SK-N-SH treated with all-trans-retinoic acid at 6 μM for 48 hours (cell line): Measurements from ENCODE around the gene RBM47.

Source experiments
- ATAC-seq: fragments of 200-7000 bp; cut with Tn5 transposase; 3 replicates; pipeline ENCODE4 v1.9.1; 2020; ENCODE audit warnings: mild to moderate bottlenecking, moderate library complexity
- ARNTL ChIP-seq: fragments of 450-650 bp; formaldehyde crosslinking; IDR thresholded peaks from 2 replicates; pipeline ENCODE4 v1.5.0; 2020; ENCODE audit warnings: low read depth, mild to moderate bottlenecking, moderate library complexity, borderline replicate concordance
- BACH2 ChIP-seq: fragments of 250-450 bp; sonication (Bioruptor Pico); IDR thresholded peaks from 2 replicates; pipeline ENCODE4 v1.9.0; 2021; ENCODE audit warnings: mild to moderate bottlenecking, borderline replicate concordance
- CSDC2 ChIP-seq: fragments of 250-450 bp; sonication (Bioruptor Pico); IDR thresholded peaks from 2 replicates; pipeline ENCODE4 v1.5.0; 2020; ENCODE audit warnings: mild to moderate bottlenecking, moderate library complexity
- ESRRG ChIP-seq: fragments of 250-450 bp; sonication (Bioruptor Pico); IDR thresholded peaks from 2 replicates; pipeline ENCODE4 v1.6.1; 2021; ENCODE audit warnings: mild to moderate bottlenecking
- GLIS3 ChIP-seq: fragments of 250-450 bp; sonication (Bioruptor Pico); IDR thresholded peaks from 2 replicates; pipeline ENCODE4 v1.5.0; 2020; ENCODE audit warnings: mild to moderate bottlenecking, moderate library complexity
- ISL1 ChIP-seq: fragments of 250-450 bp; sonication (Bioruptor Pico); IDR thresholded peaks from 2 replicates; pipeline ENCODE4 v2.1.2; 2022; ENCODE audit warnings: mild to moderate bottlenecking, moderate library complexity
- OSR1 ChIP-seq: fragments of 250-450 bp; sonication (Bioruptor Pico); IDR thresholded peaks from 2 replicates; pipeline ENCODE4 v1.8.0; 2022; ENCODE audit warnings: moderate library complexity, mild to moderate bottlenecking, inconsistent platforms
- PPARA ChIP-seq: fragments of 250-450 bp; sonication (Bioruptor Pico); IDR thresholded peaks from 2 replicates; pipeline ENCODE4 v1.5.0; 2020; ENCODE audit warnings: mild to moderate bottlenecking, borderline replicate concordance
- RARB ChIP-seq: fragments of 250-450 bp; sonication (Bioruptor Pico); IDR thresholded peaks from 2 replicates; pipeline ENCODE4 v1.8.0; 2021; ENCODE audit warnings: mild to moderate bottlenecking, moderate library complexity
- SNAI2 ChIP-seq: fragments of 250-450 bp; sonication (Bioruptor Pico); IDR thresholded peaks from 2 replicates; pipeline ENCODE4 v1.5.0; 2020; ENCODE audit warnings: mild to moderate bottlenecking, moderate library complexity
- TCF4 ChIP-seq: fragments of 250-450 bp; sonication (Bioruptor Pico); IDR thresholded peaks from 2 replicates; pipeline ENCODE4 v1.8.0; 2021; ENCODE audit warnings: mild to moderate bottlenecking, moderate library complexity, borderline replicate concordance
- TOX ChIP-seq: fragments of 250-450 bp; sonication (Bioruptor Pico); IDR thresholded peaks from 2 replicates; pipeline ENCODE4 v1.8.0; 2021; ENCODE audit warnings: mild to moderate bottlenecking, moderate library complexity, borderline replicate concordance
- ZC3H10 ChIP-seq: fragments of 250-450 bp; sonication (Bioruptor Pico); IDR thresholded peaks from 2 replicates; pipeline ENCODE4 v1.5.1; 2021; ENCODE audit warnings: mild to moderate bottlenecking, moderate library complexity
- ZFP3 ChIP-seq: fragments of 250-450 bp; sonication (Bioruptor Pico); IDR thresholded peaks from 2 replicates; pipeline ENCODE4 v1.5.0; 2020; ENCODE audit warnings: mild to moderate bottlenecking, moderate library complexity
- ZNF565 ChIP-seq: fragments of 450-650 bp; formaldehyde crosslinking; conservative IDR thresholded peaks from 2 replicates; pipeline ENCODE4 v1.5.0; 2020; ENCODE audit warnings: low read depth, mild to moderate bottlenecking, moderate library complexity
- ZNF70 ChIP-seq: fragments of 450-650 bp; formaldehyde crosslinking; IDR thresholded peaks from 2 replicates; pipeline ENCODE4 v1.5.0; 2020; ENCODE audit warnings: mild to moderate bottlenecking, moderate library complexity
- ZNF8 ChIP-seq: fragments of 450-650 bp; formaldehyde crosslinking; IDR thresholded peaks from 2 replicates; pipeline ENCODE4 v1.5.0; 2020; ENCODE audit warnings: mild to moderate bottlenecking, moderate library complexity
- TF ChIP-seq, protein P1 (sequence below): fragments of 250-450 bp; sonication (Bioruptor Pico); IDR thresholded peaks from 2 replicates; pipeline ENCODE4 v1.5.1; 2020; ENCODE audit warnings: low read depth, mild to moderate bottlenecking, moderate library complexity
- TF ChIP-seq, protein P2 (sequence below): fragments of 250-450 bp; sonication (Bioruptor Pico); IDR thresholded peaks from 2 replicates; pipeline ENCODE4 v1.8.0; 2020; ENCODE audit warnings: mild to moderate bottlenecking, moderate library complexity, borderline replicate concordance
- TF ChIP-seq, protein P3 (sequence below): fragments of 250-450 bp; sonication (Bioruptor Pico); IDR thresholded peaks from 2 replicates; pipeline ENCODE4 v1.8.0; 2021; ENCODE audit warnings: low read depth, mild to moderate bottlenecking, moderate library complexity, borderline replicate concordance
- TF ChIP-seq, protein P4 (sequence below): fragments of 250-450 bp; sonication (Bioruptor Pico); IDR thresholded peaks from 2 replicates; pipeline ENCODE4 v1.5.0; 2020; ENCODE audit warnings: mild to moderate bottlenecking, moderate library complexity

Gene RBM47

DNA sequence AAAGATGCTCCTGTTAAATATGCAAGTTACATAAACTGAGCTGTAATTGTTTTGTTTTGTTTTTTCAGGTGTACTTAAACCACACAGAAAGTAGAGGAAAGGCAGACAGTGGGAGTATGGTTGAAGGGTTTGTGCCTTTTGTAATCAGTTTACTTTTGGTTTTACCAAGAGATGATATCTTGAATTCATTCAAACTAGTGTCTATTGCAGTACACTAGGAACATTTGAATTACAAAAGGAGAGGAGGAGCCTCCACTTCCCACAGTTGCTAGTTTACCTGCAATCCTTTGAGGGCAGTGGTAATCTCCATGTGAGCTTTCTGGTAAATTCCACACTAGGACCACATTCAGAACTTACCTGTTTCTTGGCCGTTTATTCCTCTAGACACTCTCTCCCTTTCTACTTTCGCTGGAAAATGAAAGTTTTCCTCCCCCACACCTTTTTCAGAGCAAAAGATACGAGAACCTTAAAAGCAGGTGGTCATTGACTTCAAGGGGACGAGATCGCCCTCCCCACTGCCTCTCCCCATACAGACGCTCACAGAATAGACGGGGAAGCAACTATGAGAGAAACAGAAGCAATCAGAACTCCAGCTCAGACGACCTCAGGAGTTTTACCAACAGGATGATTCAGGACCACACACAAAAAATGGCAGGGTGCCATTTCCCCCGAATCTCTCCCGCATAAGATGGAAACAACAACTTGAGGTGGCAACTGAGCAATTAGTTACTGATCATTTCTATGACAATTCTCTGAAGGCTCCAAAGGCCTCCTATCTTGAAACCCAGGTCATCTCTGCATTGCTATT, 3.3 kb downstream of the RBM47 start:
- TF ChIP-seq CSDC2 (CRISPR knock-in tag) = no peak
- no peak for TF ChIP-seq ISL1
- no peak for TF ChIP-seq SNAI2
- TF ChIP-seq, protein P1, sequence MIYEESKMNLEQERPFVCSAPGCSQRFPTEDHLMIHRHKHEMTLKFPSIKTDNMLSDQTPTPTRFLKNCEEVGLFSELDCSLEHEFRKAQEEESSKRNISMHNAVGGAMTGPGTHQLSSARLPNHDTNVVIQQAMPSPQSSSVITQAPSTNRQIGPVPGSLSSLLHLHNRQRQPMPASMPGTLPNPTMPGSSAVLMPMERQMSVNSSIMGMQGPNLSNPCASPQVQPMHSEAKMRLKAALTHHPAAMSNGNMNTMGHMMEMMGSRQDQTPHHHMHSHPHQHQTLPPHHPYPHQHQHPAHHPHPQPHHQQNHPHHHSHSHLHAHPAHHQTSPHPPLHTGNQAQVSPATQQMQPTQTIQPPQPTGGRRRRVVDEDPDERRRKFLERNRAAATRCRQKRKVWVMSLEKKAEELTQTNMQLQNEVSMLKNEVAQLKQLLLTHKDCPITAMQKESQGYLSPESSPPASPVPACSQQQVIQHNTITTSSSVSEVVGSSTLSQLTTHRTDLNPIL = no peak
- TF ChIP-seq, protein P2, sequence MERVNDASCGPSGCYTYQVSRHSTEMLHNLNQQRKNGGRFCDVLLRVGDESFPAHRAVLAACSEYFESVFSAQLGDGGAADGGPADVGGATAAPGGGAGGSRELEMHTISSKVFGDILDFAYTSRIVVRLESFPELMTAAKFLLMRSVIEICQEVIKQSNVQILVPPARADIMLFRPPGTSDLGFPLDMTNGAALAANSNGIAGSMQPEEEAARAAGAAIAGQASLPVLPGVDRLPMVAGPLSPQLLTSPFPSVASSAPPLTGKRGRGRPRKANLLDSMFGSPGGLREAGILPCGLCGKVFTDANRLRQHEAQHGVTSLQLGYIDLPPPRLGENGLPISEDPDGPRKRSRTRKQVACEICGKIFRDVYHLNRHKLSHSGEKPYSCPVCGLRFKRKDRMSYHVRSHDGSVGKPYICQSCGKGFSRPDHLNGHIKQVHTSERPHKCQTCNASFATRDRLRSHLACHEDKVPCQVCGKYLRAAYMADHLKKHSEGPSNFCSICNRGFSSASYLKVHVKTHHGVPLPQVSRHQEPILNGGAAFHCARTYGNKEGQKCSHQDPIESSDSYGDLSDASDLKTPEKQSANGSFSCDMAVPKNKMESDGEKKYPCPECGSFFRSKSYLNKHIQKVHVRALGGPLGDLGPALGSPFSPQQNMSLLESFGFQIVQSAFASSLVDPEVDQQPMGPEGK (CRISPR knock-in tag) = no peak
- TF ChIP-seq GLIS3 (CRISPR knock-in tag) = no peak
- no peak for TF ChIP-seq TCF4 (CRISPR knock-in tag)
- TF ChIP-seq PPARA (CRISPR knock-in tag) = no peak
- TF ChIP-seq ZFP3 = no peak
- TF ChIP-seq, protein P3, sequence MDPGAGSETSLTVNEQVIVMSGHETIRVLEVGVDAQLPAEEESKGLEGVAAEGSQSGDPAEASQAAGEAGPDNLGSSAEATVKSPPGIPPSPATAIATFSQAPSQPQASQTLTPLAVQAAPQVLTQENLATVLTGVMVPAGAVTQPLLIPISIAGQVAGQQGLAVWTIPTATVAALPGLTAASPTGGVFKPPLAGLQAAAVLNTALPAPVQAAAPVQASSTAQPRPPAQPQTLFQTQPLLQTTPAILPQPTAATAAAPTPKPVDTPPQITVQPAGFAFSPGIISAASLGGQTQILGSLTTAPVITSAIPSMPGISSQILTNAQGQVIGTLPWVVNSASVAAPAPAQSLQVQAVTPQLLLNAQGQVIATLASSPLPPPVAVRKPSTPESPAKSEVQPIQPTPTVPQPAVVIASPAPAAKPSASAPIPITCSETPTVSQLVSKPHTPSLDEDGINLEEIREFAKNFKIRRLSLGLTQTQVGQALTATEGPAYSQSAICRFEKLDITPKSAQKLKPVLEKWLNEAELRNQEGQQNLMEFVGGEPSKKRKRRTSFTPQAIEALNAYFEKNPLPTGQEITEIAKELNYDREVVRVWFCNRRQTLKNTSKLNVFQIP (CRISPR knock-in tag) = no peak
- no peak for TF ChIP-seq ARNTL (CRISPR knock-in tag)
- no peak for TF ChIP-seq BACH2 (CRISPR knock-in tag)
- no peak for TF ChIP-seq OSR1 (CRISPR knock-in tag)
- no peak for TF ChIP-seq ZNF565
- no peak for TF ChIP-seq TOX (CRISPR knock-in tag)
- no peak for TF ChIP-seq RARB (CRISPR knock-in tag)
- TF ChIP-seq ESRRG = no peak
- TF ChIP-seq ZC3H10 (CRISPR knock-in tag) = no peak
- TF ChIP-seq ZNF70 (CRISPR knock-in tag) = no peak
- TF ChIP-seq, all 23 proteins: peak for 0
- ATAC-seq = peak; percentile 21; the same call in 1 of the 3 replicates

DNA sequence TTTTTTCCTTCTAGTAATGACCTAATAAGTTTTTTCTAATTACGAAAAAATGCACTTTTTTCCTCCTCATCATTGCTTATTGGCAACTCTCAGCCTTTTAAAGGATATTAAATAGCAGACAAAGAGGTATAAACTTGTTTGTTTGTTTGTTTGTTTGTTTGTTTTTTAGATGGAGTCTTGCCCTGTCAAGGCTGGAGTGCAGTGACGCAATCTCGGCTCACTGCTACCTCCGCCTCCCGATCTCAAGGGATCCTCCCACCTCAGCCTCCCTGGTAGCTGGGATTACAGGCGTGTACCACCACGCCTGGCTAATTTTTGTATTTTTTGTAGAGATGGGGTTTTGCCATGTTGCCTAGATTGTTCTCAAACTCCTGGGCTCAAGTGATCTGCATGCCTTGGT, 6.0 kb downstream of the RBM47 start:
- TF ChIP-seq, protein P3 (CRISPR knock-in tag) = no peak
- no peak for TF ChIP-seq PPARA (CRISPR knock-in tag)
- TF ChIP-seq GLIS3 (CRISPR knock-in tag) = no peak
- TF ChIP-seq ZNF8 = no peak
- TF ChIP-seq ESRRG = no peak
- no peak for TF ChIP-seq ZNF565
- TF ChIP-seq, protein P4, sequence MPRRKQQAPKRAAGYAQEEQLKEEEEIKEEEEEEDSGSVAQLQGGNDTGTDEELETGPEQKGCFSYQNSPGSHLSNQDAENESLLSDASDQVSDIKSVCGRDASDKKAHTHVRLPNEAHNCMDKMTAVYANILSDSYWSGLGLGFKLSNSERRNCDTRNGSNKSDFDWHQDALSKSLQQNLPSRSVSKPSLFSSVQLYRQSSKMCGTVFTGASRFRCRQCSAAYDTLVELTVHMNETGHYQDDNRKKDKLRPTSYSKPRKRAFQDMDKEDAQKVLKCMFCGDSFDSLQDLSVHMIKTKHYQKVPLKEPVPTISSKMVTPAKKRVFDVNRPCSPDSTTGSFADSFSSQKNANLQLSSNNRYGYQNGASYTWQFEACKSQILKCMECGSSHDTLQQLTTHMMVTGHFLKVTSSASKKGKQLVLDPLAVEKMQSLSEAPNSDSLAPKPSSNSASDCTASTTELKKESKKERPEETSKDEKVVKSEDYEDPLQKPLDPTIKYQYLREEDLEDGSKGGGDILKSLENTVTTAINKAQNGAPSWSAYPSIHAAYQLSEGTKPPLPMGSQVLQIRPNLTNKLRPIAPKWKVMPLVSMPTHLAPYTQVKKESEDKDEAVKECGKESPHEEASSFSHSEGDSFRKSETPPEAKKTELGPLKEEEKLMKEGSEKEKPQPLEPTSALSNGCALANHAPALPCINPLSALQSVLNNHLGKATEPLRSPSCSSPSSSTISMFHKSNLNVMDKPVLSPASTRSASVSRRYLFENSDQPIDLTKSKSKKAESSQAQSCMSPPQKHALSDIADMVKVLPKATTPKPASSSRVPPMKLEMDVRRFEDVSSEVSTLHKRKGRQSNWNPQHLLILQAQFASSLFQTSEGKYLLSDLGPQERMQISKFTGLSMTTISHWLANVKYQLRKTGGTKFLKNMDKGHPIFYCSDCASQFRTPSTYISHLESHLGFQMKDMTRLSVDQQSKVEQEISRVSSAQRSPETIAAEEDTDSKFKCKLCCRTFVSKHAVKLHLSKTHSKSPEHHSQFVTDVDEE (CRISPR knock-in tag) = no peak
- TF ChIP-seq, protein P2 (CRISPR knock-in tag) = no peak
- TF ChIP-seq SNAI2 = no peak
- no peak for TF ChIP-seq ISL1
- no peak for TF ChIP-seq BACH2 (CRISPR knock-in tag)
- no peak for ATAC-seq
